ENCODE measurements around the gene RTTN. TPM values are rescaled to one million over a fixed set of nuclear protein-coding genes. Genes with fewer than 3 reads are reported as not detected.

RTTN gene
- total and polyA plus RNA-seq, 9 of the 15 experiments (the other 6 are each of a cell fraction or from before 2014, with no cell fraction given): 3.1 to 18.3 (median 10.6) TPM

DNA sequence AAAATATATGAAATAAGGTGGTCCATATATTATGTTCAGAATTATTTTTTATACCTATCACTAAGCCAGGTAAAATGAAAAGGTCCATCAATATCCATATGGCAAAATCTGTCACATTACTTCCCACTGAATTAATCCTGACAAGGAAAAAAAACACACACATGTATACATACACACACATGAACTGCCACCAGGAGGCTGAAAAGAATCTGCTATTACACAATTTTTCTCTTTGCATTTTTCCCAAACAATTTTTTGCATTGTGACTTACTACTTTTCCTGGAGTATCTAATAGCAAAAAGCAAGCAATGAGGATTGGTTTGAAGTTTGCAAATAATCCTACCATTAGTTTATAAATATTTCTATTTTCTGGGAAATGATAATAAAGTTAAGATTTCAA lies 129.6 kb downstream of the RTTN start (continued):
- TF ChIP-seq POLR2H (tag; IDR thresholded peaks at IDR 0.05; ENCODE audit: low read depth) (no peak), ZNF140 (CRISPR knock-in tag; IDR thresholded peaks at IDR 0.05) (no peak), JUN (IDR thresholded peaks at IDR 0.05; ENCODE audit: borderline replicate concordance, low read depth, low read length) (no peak), JUN (CRISPR knock-in tag; IDR thresholded peaks at IDR 0.05; ENCODE audit: borderline replicate concordance) (no peak), DDX20 (tag; IDR thresholded peaks at IDR 0.05; ENCODE audit: low read depth) (no peak), ZBTB34 (CRISPR knock-in tag; IDR thresholded peaks at IDR 0.05) (no peak), IFI16 (CRISPR knock-in tag; IDR thresholded peaks at IDR 0.05) (no peak), NELFE (IDR thresholded peaks at IDR 0.05; ENCODE audit: insufficient read depth, insufficient read length) (no peak), GABPB1 (CRISPR knock-in tag; IDR thresholded peaks at IDR 0.05) (no peak)
- TF ChIP-seq, protein P1, sequence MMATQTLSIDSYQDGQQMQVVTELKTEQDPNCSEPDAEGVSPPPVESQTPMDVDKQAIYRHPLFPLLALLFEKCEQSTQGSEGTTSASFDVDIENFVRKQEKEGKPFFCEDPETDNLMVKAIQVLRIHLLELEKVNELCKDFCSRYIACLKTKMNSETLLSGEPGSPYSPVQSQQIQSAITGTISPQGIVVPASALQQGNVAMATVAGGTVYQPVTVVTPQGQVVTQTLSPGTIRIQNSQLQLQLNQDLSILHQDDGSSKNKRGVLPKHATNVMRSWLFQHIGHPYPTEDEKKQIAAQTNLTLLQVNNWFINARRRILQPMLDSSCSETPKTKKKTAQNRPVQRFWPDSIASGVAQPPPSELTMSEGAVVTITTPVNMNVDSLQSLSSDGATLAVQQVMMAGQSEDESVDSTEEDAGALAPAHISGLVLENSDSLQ (IDR thresholded peaks at IDR 0.05): no peak
- TF ChIP-seq, protein P2, sequence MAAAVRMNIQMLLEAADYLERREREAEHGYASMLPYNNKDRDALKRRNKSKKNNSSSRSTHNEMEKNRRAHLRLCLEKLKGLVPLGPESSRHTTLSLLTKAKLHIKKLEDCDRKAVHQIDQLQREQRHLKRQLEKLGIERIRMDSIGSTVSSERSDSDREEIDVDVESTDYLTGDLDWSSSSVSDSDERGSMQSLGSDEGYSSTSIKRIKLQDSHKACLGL (CRISPR knock-in tag; IDR thresholded peaks at IDR 0.05; ENCODE audit: borderline replicate concordance, poor library complexity, severe bottlenecking): no peak
